GM21423 (cell line): ENCODE measurements around the gene NCSTN.

Experiments
- ATAC-seq: cut with Tn5 transposase; IDR thresholded peaks from one replicate; pipeline ENCODE4 v1.9.1; 2021; ENCODE audit warnings: mild to moderate bottlenecking, moderate library complexity; ENCODE audit not compliant: unreplicated experiment

NCSTN gene

DNA sequence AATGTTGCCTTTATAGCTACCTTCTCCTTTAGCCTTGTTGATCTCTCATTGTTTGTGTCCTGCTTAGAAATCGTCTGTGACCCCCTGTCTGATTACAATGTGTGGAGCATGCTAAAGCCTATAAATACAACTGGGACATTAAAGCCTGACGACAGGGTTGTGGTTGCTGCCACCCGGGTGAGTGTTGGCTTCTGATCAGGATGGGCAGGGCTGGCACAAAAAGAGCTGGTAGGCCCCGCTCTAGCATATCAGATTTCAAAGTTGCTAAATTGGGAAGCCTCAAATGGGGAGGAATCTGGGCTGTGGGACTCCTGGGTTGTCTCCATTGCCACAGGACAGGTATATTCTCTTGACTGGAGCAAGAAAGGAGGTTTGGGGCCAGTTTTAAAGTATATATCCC, 8.4 kb downstream of the NCSTN start:
- no peak for ATAC-seq

DNA sequence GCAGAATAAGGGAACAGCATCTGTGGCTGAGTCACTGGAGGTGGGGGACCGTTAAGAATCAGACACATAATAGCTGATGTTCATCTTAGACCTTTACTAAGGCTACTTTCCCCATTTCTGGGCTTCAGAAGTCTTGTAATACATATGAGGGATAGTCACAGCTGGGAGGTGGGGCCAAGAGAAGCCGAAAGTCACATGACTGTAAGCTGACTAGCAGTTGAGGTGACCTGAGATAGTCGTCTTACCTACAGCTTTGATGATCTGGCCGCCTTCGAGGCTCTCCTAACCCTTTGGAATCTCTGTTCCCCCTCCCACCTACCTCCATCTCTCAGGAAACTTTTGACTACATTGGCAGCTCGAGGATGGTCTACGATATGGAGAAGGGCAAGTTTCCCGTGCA, 9.4 kb downstream of the NCSTN start:
- ATAC-seq, result no peak

DNA sequence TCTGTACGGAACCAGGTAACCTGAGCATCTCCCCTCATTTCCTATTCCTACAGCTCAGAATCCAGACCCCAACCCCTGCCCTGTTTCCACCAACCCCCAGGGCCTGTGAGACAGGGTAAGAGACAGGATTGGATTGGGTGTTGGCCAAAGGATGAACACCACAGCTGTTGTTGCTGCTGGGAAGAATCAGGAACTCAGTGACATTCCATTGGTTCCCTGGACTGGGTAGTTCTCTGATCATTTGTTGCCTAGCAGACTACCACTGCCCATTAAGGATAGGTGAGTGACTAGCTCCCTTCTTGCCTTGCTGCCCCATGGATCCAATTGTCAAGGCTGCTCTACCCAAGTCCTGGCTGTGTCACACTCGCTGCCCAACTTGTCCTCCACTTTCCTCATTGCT, 10.0 kb downstream of the NCSTN start:
- no peak for ATAC-seq

DNA sequence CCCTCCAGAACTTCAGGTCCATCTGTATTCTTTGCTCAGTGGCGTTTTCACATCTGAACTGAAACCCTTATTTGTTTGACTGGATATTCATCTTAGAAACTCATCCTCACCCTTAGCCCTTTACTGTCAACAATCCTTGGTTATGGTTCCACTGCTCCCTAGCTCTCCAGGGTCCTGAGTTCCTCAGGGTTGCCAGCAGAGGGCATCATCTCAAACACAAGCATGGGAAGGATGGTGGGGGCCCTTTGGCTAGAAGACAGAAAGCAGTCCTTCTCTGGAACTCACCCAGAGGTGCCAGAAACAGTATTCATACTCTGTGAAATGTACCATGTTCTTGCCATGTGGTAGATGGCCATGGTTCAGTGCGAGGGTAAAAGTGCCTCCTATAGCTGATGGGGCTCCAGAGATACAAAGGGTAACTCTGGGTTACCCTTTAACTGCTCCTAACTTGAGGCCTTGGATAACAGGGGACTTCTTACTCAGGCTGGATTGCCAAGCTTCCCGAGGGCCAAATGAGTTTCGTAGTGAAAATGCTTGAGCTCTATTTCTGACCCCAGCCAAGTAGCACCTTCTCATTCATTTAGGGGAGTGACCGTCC, 11.3 kb downstream of the NCSTN start:
- no peak for ATAC-seq

DNA sequence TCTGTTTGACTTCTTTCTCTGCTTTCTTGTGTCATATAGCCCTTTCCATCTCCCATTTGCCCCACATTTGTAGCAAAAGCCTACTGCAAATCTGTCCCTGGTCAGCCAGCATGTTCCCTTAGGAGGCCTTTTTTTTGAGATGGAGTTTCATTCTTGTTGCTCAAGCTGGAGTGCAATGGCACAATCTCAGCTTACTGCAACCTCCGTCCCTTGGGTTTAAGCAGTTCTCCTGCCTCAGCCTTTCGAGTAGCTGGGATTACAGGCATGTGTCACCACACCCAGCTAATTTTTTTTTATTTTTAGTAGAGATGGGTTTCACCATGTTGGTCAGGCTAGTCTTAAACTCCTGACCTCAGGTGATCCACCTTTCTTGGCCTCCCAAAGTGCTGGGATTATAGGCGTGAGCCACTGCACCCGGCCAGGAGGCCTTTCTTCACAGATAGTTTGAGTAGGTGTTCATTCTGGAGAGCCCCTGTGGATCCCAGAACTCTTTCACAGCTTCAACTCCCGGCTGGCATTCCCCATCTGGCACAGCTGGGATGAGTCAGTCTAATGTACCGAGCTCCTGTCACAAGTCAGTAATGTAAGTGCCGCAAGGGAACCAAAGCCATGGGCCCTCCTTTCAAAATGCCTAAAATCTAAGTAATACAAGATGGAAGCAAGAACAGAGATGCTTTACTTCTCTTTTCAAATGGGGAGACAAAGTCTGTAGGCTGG, 14.3 kb downstream of the NCSTN start:
- ATAC-seq, result no peak

DNA sequence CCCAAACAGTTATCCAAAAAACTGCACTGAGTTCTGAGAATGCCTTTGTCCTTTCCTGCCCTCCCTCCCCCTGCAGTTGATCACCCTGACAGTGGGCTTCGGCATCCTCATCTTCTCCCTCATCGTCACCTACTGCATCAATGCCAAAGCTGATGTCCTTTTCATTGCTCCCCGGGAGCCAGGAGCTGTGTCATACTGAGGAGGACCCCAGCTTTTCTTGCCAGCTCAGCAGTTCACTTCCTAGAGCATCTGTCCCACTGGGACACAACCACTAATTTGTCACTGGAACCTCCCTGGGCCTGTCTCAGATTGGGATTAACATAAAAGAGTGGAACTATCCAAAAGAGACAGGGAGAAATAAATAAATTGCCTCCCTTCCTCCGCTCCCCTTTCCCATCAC, 14.9 kb downstream of the NCSTN start:
- no peak for ATAC-seq

DNA sequence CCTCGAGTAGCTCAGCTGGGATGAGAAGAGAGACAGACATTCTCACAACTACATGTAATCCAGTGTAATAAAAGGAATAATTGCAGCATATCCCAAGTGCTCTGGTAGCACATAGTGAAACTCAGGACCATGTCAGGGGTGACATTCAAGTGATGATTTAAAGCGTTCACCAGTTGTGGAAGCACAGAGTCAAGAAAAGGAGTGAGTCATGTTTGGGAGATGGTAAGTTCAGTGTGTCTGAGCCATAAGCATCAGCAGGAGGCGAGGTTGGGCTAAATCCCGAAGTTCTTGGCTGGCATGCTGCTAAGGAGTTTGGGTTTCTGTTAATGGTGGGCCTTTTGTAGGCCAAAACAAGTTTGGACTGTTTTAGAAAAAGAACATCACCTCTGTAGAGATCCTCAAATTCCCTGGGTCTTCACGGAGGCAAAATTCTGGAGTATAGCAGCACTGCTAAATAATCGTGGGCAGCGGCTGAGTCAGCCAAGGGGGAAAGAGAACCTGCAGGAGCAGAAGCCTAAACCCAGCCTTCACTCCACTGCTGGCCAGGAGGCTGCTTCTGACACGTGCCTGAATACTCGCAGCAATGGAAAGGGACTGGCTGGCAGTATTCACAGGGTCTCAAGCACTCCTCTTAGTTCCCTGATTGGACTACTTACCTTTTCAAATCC, 16.5 kb downstream of the NCSTN start:
- ATAC-seq, result no peak

DNA sequence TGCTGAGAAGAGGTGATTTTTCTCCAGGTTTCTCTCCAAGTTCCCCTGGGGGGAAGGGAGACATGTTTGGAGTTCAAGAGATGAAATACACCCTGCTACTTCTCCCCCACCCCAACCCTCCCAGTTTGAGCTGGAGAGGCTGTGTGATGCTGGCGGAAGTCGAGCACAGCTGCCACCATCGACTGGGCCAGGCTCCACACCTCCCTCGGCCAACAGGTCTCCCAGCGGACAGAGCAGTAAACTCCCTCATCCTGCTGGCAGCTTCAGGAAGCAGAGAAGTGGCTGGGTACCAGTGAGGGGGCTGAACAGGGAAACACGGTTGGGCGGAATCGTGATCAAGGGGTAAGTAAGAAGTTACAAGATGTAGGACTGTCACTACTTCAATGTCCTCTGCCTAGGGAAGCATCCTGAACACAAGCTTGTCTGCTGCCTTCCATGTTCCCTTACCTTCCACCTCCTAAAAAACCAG, 17.1 kb downstream of the NCSTN start:
- no peak for ATAC-seq

DNA sequence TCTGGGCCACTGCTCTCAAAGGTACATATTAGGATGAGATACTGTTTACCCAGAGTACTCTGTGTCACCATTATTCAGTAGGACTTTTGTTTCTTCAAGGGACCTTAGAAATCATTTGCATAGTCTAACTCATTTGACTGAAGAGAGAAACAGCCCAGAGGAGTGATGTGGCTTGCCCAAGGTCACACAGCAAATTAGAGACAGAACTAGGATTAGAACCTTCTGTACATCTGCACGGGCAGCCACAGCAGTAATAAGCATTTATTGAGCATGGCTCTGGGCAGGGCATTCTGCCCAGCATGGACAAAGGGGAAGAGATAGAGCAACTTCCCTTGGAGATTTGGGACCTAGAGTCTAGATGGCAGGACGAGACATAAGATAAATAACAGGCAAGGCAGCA, 18.0 kb downstream of the NCSTN start:
- no peak for ATAC-seq

DNA sequence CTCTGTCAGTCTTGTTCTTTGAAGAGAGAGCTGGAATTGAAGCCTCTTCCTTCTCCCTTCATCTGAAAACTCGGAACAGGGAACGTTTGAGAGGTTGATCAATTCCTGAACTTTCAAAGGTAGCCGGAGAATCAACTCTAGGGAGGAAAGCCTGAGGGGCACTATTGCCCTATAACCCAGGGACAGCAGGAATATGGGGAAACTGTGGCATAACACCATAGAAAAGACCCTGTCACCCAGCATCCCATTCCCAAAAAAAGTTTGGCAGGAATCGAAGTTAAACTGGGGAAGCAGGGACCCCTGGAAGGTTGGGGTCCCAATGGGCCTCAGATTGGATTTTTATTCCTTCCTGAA, 18.6 kb downstream of the NCSTN start:
- ATAC-seq, result no peak

DNA sequence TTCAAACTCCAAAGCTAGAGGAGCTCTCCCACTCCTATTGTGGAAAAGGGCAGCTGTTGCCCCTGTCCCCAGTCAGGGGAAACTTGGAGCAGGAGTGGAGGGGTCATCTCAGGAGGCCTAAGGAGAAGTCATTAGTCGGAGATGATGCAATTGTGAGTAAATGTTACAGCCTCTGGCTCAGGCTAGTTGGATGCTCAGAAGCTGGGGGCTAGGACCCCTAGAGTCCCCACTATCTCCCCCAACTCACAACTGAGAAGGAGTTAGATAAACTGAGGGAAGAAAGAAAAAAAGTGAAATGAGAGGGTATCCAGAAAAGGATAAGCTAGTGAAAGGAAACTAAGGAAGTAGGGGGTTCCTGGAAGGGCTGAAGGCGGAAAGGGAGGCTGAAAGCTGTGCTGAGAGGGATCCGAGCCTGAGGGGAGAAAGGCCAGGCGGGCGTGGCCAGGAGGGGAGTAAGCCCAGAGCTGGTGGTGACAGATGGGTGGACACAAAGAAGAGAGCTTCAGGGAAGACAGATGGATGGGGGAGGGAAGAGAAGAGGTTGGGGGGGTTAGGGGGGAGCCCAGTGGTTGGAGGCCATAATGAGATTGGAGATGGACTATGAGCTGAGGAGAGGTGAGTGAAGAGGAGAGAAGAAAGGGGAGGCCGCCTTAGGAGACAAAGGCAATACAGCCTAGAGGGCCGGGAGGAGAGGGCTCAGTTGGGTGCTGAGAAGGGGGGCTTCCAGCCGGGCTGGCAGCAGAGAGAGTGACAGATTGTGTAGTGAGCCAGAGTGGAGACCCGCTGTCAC, 19.2 kb downstream of the NCSTN start:
- no peak for ATAC-seq

DNA sequence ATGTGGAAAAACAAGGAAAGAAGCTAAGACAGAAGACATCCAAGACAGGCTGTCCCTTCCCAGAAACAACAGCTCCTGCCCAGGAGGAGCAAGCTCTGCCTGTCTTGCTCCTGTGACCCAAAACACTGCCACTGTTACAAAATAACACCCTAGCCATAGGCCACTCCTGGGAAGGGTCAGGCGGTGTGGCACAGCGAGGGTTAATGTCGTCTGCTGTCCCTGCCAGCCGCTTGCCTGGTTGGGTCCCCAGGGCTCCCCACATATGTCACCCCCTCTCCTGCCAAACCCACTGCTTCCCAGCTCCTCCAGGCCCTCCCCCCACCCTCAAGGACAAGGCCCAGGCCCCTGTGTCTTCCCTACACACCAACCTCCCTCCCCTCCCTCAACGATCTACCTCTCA, 19.8 kb downstream of the NCSTN start:
- ATAC-seq, result no peak

DNA sequence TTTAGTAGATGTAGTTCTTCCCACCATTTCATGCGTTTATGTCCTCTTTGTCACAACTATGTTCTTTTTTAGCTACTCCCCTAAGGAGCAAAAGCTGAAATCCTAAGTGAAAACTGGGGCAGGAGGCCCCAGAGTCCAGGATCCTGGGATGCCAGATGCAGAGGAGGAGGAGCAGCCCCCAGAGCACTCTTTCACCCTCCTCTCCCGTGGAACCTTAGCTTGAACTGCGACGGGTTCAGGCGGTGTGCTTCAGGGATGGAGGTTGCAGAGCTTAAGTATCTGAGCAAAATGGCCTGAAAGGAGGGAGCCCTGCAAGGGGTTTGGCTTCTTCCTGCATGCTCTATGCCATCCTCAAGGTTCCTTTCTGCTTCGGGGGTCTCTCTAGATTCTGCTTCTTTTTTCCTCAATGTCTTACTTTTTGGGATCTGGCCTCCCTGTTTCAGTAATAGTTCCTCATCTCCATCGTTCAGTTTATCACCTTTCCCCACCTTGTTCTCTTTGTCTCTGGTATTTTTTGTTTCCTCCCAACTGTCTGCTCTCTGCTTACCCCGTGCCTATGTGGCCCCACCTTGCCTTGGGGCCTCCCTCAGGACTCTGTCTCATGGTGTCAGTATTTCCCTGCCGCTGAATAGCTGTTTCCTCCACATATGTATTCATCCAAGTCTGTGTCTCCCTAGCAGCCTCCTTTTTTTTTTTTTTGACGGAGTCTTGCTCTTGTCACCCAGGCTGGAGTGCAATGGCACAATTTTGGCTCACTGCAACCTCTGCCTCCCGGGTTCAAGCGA, 21.0 kb downstream of the NCSTN start:
- ATAC-seq, result no peak

DNA sequence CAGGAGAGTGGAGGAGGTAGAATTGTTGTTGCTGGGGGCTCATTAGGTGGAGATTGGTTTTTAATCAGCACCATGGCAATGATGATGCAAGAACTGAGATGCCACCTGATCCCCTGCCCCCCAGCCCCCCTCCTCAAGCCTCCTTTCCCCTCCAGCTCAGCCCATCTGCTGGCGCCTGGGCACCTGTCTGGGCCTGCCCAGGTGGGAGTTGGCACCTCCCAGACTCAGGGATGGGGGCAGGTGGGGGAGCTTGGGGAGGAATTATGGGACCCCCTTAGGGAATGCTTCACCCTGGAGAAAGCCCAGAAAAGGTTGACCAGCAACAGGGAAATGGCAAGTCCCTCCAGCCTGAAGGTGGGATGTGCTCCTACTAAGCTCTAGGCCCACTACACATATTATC, 22.1 kb downstream of the NCSTN start:
- ATAC-seq, result no peak

DNA sequence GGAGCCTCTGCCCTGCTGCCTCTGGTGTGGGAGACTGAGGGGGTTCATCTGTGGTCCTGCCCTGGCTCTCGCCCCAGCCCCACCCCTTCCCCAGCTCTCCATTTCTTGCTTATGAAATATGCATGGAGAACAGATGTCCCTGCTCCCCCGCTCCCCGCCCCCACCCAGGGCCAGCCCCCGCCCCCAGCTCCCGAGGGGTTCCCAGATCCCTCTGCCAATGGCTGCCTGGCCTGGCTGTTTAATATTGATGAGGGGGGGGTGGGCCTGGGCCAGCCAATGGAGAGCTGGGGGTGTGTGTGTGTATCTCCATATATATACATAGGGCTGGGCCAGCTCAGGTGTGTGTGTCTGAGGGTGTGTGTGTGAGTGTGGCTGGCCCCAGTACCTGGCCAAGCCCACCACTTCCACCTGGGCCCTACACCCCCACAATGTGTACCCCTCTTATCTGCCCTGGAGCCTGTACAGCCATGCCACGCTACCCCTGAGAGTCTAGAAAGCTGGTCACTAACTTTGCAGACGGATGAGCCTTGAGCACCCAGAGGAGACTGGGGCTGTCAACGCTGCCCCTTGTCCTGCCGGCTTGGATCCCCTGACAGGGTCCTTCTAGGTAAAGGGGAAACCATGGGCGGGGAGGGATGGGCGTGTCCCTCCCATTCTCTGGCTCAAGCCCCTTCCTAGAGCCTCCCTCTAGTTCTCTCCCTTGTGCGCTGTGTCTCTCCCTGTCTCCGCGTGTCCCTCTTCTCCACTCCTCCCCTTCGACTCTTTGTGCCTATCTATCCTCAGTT, 23.7 kb downstream of the NCSTN start, which contains the start of gene NHLH1:
Gene NHLH1 (plus strand): TSS at position 341 of the 785 bp plus-strand sequence. CDS start 3,661 bp downstream, outside the sequence.
- ATAC-seq, result no peak

DNA sequence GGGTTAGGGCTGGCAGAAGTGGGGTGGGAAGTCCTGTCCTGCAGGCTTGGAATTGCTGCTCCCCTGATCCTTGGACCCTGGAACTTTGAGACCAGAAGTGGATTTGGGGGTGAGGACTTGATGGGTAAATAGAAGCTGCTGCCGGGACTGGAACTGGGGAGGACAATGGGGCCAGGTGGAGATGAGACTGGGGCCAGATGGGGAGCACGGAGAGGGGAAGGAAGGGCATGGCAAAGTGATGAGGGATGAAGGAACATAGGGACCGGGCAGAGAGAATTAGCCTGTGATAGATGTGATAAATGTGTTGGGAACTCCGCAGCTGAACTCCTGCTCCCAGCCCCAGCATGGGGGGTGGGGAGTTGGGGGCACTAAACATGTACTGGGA, 24.3 kb downstream of the NCSTN start:
- ATAC-seq, result no peak

DNA sequence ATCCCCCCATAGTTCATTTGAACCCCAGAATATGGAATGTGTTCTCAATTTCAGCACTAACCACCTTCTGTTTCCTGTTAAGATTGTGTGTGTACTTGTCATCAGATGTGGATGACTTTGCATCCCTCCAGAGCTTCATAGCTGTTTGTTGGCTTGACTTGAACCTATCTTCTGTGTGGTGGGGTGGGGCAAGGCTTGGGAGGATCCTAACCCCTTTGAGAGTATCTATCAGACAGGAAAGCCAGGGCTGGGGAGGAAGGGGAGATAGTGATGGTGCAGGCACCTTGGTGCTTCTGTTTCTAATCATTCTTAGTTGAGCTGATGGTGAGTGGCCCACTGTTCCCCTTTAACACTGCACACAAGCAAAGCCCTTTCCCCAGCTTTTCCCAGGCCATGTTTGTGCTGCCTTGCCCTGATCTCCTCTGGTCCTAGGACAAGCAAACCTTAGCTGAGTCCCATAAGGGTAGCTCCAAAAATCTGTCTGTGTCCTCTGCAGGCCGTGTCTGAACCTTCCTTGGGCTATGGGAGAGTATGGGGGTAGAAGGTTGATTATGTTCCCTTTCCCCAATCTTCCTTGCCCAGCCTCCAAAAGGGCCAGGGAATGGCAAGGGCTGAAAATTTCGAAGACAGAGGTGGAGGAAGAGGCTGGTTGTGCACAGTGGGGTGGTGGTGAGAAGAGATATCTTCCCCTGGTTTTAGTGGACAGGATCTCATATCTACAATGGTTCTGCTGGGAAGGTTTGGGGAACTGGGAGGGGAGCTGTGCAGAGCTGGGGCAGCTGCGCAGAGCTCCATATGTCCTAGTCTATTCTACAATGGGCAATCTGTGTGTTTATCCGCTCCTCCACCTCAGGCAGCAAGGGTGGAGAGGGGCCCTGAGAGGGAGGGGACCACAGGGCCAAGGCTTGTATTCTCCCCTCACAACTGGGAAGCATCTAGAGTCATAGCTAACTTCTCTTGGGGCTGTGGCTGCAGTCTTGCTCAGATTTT, 25.0 kb downstream of the NCSTN start:
- ATAC-seq, result no peak

DNA sequence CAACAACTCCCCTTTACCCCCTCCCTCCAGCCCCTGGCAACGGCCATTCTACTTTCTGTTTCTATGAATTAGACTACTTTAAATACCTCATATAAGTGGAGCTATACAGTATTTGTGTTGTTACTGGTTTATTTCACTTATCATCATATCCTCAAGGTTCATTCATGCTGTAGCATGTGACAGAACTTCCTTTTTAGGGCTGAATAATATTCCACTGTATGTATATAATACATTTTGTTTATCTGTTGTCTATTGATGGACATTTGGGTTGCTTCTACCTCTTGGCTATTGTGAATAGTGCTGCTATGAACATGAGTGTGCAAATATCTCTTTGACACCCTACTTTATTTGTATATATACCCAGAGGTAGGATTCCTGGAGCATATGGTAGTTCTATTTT, 25.9 kb downstream of the NCSTN start:
- no peak for ATAC-seq
